Frontal cortex (tissue), 4 donors: ENCODE results near the gene FAM240A. TPM values are rescaled to one million over a fixed set of nuclear protein-coding genes. Genes with fewer than 3 reads are reported as not detected.

Source experiments
- DNase-seq, 2 donors: peaks; one replicate each; pipeline ENCODE4 v3.0.0; 2012; ENCODE audit warnings: low spot score in 2 of 2
- FAIRE-seq: peaks from 2 replicates; lab custom pipeline; 2012; peaks lifted over from hg19 to GRCh38; lab: Jason Lieb, UNC
- total RNA-seq: library from RNA; depleted of rRNA; stranded (reverse); fragments of >200 nt; gene quantifications from one replicate; pipeline ENCODE4 v1.2.3, GENCODE V29; 2014
- donor health status: control.
- donor health status: control.
- donor health status: control.

FAM240A gene
- total RNA-seq, 1 donor from 2014 or later: not detected

DNA sequence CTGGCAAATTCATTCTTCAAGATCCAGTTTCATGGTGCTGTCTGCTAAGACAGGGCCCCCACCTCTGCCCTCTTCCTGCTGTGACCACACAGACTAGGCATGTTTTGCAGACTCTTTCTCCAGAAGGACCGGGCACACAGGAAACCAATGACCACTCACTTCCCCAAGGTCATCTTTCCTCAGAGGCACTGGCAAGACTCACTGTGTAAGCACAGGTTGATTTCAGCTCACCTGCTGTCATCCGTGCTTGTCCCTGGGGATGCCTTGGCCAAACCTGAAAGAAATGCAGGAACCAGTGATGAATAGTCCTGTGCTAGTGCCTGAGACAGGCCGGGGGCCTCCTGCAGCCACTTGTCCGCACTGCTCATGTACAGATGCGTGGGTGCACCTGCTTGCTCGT, 47.7 kb downstream of the FAM240A start:
- FAIRE-seq: no peak
- no peak for DNase-seq

DNA sequence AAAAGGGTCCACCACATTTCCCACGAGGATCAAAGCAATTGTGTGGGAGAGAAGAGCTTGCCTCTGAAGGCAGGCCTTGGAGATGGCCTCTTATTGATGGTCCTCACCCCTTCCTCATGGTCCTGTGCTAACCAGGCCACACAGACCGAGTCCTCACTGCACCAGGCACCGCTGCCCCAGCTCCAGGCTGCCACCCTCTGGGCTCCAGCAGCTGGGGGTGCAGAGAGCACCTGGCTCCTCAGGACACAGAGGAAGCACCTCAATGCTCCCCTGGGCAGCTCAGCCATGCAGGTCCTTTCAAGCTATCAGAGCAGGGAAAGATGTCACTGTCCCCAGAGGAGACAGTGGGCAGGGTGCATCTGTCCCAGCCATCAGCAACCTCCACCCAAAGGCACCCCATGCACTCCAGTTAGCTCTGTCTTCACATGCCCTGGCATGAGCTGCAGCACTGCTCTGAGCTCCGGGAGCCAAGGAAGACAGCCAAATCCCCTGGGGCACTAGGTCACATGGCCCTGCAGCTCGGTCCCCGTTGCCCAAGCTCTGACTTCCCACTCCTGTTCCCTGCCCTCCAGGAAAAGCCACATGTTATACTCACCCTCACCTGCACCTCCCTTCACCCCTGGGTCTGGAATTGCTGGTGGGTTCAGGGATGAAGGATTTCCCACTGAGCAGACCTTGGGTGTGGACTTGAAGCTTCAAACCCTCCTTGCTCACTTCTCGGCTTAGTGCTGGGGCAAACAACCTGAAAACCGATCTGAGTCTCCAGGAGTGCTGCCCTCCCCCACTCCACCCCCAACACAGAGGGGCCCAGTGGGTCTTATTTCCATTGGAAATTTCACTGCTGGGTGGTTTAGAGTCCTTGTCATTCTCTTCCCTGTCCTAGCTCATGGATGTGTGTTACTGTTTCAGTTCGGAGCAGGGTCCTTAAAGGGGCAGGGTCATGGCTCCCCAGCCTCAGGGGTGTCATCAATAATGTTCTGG, 48.5 kb downstream of the FAM240A start:
- FAIRE-seq (no peak), DNase-seq (peak in 1 of 2 donors; percentile 6)

DNA sequence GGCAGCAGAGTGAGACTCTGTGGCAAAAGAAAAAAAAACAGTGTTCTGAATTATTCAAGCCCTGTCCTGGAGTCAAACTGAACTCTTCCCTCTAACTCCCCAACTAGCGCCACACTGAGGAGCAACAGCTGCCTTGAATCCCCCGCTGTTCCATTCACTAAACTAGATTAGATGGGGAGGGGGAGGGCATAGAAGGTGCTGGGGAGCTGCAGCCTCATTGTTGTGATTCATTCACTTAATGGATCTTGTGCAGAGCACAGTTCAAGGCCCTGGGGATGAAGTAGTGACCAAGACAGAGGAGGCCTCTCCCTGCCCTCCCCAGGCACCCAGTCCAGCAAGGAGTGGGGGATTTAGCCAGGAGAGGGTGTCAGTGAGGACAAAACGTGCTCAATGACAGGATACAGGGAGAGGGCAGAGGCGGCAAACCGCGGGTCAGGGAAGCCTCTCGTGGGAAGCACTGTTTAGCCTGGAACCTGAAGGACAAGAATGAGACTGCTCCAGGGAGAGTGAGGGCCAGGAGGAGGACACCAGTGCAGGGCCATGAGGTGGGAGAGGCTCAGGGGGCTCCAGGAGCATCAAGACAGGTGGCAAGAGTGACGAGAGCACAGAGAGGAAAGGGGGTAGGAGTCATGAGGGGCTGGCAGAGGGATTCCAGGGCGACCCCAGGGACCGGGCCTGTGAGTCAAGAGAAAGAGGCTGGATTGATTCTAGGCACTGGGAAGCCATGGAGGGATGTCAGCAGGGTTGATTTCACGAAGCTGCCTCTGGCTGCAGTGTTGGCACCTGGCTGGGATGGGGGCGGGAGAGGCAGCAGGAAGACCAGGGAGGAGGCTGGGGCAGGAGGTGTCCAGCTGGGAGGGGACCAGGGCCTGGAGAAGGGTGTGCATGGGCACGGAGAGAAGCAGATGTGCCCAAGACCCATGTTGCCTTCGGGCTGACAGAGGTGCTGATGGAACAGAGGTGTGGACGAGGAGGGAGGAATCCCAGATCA, 49.7 kb downstream of the FAM240A start:
- DNase-seq (no peak), FAIRE-seq (no peak)

DNA sequence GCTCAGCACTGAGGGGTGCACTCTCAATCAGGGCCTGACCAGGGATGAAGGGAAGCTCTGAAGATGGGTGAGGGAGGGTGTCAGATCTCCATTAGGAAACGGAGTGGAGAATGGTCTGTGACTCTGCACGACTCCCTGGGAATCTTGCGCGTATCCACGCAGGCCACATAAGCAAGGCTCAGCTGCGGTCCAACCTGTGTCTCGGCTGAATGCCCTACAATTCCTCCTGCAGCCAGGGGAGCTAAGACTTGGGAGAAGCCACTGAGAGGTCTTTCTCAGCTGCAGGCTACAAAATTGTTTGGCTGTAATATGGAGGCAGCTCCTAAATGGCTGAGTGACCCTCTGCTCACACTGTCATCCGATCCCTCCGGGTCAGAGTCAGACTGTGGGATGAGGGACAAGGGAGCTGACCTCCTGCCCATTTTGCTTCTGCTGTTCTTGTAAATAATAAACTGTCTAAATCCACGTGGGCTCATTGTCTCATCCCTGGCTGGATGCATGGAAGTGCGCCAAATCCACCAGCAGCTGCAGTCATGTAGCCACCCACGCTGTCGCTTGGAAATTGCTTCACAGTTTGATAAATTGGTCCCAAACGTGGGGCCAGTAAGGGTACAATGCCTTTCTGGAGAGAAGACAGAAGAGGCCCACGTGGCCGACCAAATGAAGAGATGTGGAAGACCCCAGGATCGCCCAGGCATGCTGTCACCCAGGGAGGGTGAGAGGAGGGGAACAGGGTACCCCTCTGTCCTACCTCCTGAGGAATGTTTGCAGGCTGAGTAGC, 50.6 kb downstream of the FAM240A start:
- FAIRE-seq (no peak), DNase-seq (peak; percentile 8 to 51)

DNA sequence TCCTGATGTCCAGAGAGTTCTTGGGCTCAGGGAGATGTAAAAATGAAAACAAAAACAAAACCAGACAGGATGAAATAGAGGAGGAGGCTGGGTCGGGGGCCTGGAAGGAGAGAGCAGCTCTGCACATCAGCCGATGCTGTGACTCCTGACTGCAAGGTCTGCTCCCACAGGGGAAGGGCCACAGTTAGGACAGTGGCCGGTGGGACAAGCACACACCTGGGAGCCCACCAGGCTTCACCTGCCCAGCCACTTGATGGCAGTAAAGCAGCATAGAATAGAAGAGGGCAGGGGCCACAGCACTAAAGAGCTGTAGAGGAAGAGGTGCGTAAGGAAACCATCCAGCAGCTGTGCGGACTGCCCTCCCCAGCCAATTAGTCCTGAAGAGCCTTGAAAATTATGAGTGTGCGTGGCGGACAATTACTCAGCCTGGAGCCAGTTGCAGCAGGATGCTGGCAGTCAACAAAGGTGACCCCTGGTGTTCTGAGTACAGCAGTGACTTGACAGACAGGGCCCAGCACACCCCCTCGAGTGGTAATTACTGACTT, 51.3 kb downstream of the FAM240A start:
- FAIRE-seq (no peak), DNase-seq (peak in 1 of 2 donors; percentile 7)

DNA sequence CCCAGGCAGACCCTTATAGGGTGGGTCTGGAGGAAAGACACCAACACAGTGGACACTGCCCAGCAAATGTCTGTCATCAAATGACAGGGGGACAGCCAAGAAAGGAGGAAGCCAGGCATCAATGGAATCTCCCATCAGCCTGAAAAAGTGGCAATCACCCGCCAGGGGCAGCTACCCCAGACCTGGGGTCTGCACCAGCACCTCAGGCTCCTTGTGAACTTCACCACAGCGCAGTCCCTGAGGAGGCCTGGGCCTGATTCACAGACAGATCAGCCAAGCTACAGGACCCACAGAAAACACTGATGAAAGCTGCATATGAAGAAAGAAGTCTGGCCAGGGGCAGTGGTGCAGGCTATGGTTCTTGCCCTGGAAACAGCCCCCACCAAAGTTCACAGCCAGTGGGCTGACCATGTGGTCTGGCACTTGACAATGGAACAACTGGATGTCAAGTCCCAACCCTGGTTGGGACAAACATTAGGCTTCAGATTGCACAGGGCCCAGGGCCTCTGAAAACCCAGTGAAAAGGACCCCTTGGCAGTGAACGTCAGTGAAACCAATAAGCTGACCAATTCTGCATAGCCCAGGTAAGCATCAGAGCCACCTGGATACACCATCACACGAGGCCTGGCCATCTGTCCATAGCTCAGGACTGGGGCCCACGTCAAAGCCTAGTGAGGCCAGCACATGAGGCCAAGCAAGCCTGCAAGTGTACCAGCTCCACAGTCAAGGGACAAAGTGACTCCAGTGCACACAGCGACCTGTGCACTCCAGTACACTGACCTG, 52.1 kb downstream of the FAM240A start:
- DNase-seq: peak in 1 of 2 donors; percentile 12

DNA sequence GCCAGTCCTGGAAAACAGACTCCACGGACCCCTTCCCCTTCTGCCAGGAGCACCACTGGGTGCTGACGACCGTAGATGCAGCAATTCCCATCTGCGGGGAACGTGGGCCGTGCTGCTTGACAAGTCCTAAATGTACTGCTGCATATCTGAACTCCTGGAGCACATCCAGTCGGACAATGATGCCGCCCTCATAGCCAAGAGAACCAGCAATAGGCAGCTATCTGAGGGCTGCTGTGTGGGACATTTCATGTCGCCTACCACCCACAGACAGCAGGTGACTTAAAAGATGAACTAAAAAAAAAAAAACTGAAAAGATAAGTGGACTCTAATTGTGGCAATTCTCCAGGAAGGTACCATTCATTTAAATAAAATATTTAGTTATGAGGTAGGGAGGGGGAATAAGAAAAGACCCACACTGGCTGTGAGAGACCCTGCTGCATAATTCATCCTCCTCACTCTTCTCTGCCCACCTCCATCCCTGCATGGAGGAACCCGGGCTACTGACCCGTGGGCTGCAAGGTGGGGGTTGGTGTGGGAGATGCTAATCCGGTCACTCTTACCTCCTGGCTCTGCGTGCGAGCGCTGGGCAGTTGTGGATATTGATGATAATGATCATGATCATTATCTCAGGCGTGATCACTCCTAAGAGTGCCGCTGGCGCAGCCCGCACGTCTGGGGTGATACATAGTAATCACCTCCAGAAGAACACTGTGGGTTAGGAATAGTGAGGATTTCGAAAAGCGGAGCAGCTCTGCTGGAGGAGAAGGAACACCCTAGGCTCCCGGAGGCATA, 52.8 kb downstream of the FAM240A start:
- FAIRE-seq (no peak), DNase-seq (peak in 1 of 2 donors; percentile 16)

More for the DNA sequence above, 52.1 kb downstream of the FAM240A start:
- FAIRE-seq: no peak

DNA sequence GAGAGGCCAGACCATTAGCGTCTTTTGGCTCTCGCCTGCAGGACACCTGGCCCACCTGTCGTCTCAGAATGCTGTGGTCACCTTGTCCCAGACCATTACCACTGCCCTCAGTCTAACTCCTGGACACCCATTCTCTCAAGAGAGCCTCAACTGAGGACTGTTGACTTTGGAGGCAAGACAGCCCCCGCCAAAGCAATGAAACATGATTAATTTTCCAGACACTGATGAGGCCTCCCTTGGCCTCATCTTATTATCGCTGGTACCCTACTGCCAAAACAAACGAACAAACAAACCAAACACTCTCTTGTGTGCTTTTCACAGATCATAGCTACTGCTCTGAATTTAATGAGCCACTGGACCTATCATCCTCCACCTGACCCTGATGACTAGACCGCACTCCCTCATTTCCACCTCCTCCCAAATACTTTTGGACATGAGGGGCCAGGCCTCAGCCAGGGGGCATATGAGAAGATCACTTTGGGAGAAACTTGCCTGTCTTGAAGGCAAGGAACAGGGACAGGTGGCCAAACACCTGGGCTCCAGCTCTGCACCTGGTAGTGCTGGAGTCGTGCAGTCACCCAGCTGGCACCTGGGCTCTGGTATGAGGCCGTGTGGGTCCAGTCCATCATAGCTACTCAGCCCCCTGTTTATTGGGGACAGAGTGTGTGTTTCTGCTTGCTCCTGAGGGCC, 53.6 kb downstream of the FAM240A start:
- DNase-seq (peak in 1 of 2 donors; percentile 4), FAIRE-seq (no peak)

DNA sequence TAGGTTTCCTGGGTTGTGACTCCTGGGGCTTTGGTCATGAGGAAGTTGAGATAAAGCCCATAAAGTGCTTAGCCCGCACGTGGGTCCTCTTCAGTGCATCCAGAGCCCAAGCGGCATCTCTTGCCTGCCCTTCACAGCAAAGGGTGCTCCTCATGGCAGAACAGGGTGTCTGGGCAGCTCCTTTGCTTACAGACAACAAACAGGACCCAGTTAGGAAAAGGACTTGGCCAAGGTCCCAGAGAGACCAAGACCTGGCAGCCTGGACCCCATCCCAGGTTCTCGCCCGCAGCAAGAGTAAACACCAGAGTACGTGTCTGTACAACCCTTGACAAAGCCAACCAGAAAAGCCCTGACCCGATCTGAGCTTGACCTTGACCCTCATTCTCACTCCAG, 54.1 kb downstream of the FAM240A start:
- FAIRE-seq (no peak), DNase-seq (peak; percentile 6 to 7)

DNA sequence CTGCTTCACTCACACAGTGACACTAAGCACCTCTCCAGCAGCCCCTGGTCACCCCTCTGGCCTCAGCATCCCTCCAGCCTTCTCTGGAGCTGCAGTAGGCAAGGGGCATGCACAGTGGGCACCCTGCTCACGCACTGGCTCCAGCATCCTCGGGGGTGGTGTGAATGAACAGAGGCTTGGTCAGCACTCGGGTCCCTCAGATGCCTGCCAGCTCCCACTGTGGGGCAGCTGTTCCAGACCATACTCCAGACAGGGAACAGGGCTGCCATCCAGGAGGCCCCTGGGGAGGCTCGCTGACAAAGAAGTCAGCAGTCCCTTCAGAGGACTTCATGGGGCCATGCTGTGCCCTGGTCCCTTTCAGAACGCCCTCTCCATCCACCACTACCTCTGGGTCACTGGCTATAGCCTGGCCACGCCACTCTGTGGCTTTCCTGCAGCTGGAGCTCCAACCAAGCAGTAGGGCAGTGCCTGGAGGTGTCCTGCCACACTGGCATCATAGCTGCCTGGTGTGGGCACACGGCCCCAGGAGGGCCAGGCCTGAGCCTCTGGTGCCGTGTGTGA, 54.8 kb downstream of the FAM240A start:
- no peak for FAIRE-seq
- peak in 1 of 2 donors; percentile 7 for DNase-seq

DNA sequence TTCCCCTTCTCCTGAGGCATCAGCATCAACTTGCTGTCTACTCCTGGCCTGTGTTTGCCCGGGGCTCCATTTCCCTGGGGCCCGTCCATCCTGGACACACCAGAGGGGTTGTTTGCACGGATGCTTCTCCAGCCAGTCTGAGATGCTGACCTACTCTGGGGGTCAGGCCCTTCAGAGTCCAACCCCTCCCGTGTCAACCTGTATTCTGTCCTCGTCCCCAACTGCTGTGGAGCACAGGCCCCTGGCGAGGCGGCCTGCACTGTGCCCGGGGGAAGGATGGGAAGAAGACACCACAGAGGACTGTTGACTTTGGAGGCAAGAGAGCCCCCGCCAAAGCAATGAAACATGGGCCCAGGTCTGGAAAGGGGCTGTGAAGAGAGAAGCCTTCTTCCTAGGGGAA, 55.3 kb downstream of the FAM240A start:
- DNase-seq (no peak), FAIRE-seq (no peak)

DNA sequence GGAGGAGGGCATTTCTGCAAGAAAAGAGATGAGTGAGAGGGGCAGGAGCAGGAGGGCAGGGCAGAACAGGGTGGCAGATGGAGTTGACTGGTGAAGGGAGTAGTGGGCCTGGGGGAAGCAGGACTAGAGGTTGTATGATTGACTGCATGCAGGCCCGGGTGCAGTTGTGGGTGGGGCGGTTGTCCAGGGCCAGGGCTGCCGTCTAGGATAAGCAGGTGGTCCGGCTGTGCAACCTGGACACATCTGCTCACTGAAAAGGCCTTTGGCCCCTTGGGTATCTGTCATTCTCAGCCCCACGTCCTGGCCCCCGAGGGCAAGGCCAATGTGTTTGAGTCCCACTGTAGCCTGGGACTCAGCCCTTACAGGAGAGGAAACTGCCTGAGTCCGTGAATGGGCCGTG, 55.8 kb downstream of the FAM240A start:
- no peak for FAIRE-seq
- DNase-seq: no peak

DNA sequence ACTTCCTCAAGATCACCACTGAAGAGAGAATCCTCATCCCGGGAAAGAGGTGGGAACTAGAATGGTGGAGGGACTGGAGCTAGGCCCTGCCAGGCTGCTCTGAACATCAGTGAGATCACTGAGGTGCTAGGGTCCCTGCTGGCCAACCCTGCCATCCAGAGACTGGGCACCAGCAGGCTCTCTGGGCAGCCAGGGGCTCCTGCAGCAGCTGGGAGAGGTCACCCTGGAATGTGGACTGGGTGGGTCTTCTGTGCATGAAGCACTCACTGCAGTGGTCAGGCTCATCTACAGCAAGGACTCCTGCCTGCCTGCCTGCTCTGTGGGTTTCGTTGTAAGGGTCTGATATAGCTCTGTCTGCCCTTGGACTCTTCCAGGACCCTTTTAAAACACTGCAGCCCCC, 56.3 kb downstream of the FAM240A start:
- DNase-seq (no peak), FAIRE-seq (no peak)

DNA sequence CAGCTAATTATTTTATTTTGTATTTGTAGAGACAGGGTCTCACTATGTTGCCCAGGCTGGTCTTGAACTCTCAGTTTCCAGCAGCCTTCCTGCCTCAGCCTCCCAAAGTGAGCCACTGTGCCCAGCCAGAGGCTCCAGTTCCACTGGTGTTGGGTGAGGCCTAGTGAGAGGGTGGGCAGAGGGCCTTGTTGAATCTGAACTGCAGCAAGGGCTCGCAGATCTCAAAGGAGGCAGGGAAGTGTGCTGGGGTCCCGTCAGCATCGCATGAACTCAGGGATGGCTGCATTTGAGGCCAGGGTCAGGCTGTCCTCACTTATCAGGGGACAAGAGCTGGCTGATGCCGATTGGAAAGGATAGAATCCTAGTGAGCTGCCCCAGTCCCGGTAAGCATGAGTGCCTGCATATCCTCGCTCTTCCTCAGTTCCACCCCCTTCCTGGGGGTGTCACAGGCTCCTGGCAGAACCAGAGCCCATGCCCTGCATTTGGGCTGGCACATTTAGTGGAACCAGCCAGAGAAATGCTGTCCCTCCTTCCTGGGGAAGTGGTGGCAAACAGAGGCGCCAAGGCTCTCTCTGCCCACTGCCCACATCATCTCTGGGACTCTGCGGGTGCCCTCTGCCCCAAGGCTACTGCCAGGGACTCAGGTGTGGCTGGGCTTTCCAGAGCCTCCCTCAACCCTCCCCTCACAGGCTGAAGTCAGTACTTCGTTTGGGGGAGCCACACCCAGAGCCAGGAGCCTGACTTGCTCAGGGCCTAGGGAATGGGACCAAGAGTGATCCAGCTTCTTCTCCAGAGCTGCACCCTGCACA, 57.1 kb downstream of the FAM240A start:
- no peak for FAIRE-seq
- peak in 1 of 2 donors; percentile 1 for DNase-seq

DNA sequence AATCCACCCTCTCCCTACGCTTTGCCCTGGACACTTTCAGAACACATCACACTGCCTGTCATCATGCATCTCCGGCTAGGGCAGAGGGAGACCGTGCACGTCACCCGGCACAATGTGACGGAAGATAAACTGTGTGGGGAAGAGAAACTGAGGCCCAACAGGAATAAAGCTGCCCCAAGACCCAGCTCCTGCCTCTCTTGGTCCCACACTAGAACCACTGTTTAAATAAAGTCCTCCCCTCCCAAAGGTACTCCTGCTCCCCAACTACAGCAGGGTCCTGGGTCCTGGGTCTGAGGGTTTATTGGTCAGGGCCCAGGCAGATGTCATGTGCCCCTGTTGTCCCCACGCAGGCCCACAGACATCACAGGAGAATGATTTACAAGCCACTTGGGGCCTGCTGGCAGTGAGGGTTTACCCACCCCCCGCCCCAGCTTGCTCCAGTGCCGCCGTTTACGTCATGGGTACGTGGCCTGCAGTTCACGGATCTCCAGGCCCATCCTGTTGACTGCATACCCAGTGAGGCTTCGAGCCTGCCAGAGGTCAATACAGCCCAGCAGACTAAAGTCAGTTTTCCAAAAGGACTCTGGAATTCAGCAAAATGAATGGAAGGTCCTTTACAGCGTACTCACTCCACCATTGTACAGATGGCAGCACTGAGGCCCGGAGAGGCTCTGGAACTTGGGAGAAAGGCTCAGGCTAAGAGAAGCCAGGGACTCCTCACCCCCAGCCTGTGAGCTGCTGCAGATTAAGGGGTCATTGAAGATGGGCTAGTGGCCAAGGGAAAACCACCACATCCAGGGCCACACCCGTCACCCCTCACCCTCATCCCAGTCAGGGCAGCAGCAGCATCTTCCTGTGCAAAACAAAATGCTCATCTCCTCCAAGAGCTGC, 57.9 kb downstream of the FAM240A start:
- DNase-seq: peak in 1 of 2 donors; percentile 0
- no peak for FAIRE-seq
